Measurements from ENCODE around the gene SERINC3. TPM values are rescaled to one million over a fixed set of nuclear protein-coding genes. Genes with fewer than 3 reads are reported as not detected.

The SERINC3 gene
- total and polyA plus RNA-seq, 2 of the 8 experiments (the other 6 are each of a cell fraction or from before 2014, with no cell fraction given) = 47.2 to 66.0 TPM

DNA sequence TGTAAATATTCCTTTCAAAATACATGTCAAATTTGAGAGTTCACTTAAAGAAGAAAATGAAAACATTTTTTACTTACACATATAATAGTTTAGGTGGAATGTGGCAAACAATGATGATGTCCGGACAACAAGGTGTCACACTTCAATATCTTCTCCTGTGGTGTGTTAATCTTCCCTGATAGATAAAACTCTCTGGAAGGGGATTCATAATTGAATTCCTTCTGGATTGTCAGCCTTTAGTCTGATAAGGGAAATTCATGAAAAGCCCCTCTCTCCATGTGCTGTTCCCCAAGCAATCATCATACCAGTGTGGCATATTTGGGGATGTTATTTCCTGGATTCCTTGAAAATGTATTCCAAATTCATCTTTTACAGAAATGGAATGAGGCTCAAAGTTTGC lies 971 bp upstream of the SERINC3 start:
- H3K4me3 ChIP-seq (ENCODE audit: extremely low read depth in 1 of 4, insufficient read depth in 2 of 4, low read depth in 3 of 4, low read length in 4 of 4) = no peak overlapping the region
- no peak overlapping the region for H2BK120ac ChIP-seq (replicated peaks; ENCODE audit: low read depth, low read length)
- no peak overlapping the region; a peak in 1 of 4 replicates for H3K4me2 ChIP-seq (ENCODE audit: insufficient read depth in 1 of 2, low read depth in 2 of 2, low read length in 2 of 2)
- H2BK5ac ChIP-seq (ENCODE audit: low read depth, low read length) = no peak overlapping the region
- no peak overlapping the region for H2AK5ac ChIP-seq (ENCODE audit: low read depth, low read length)
- H4K91ac ChIP-seq (replicated peaks; ENCODE audit: insufficient read length, low read length) = no peak overlapping the region
- 0 out of 2 replicates have a peak overlapping the region, but pooled peaks have one; percentile 2 for H2AFZ ChIP-seq (ENCODE audit: low read length)
- no peaks in the 10 kb centered on the region for H3K36me3 ChIP-seq (ENCODE audit: control insufficient read depth in 2 of 4, insufficient read depth in 4 of 4, low read length in 3 of 4)
- H3K23me2 ChIP-seq (ENCODE audit: low read depth, low read length) = peaks cover 6% of the 10 kb centered on the region
- FAIRE-seq = no peak
- H4K20me1 ChIP-seq (replicated peaks in 1 of 2; ENCODE audit: control insufficient read depth in 1 of 2, insufficient read depth in 2 of 2, low read length in 2 of 2) = peaks cover 0 to 7% of the 10 kb centered on the region in 2 experiments
- DNase-seq (ENCODE audit: low read depth in 1 of 2, low spot score in 2 of 2) = no peak
- H2BK20ac ChIP-seq (ENCODE audit: low read length) = no peak overlapping the region
- H3K27me3 ChIP-seq (replicated peaks in 1 of 4; ENCODE audit: control insufficient read depth in 3 of 4, extremely low read depth in 1 of 4, insufficient read depth in 3 of 4, low read length in 3 of 4) = no peaks in the 10 kb centered on the region
- H3K56ac ChIP-seq (replicated peaks; ENCODE audit: insufficient read length, low read depth, low read length) = no peak overlapping the region
- no peak overlapping the region for H4K8ac ChIP-seq (ENCODE audit: extremely low read depth, insufficient read depth, low read length)
- TF ChIP-seq SIRT6 (IDR thresholded peaks at IDR 0.05; ENCODE audit: low read length) = no peak
- TF ChIP-seq CHD2 (IDR thresholded peaks at IDR 0.05; ENCODE audit: low read length) = no peak
- no peak for TF ChIP-seq POLR2AphosphoS5 (IDR thresholded peaks at IDR 0.05; ENCODE audit: low read depth, low read length)
- TF ChIP-seq CEBPB (IDR thresholded peaks at IDR 0.05; ENCODE audit: low read depth, low read length) = no peak
- TF ChIP-seq, protein P1, sequence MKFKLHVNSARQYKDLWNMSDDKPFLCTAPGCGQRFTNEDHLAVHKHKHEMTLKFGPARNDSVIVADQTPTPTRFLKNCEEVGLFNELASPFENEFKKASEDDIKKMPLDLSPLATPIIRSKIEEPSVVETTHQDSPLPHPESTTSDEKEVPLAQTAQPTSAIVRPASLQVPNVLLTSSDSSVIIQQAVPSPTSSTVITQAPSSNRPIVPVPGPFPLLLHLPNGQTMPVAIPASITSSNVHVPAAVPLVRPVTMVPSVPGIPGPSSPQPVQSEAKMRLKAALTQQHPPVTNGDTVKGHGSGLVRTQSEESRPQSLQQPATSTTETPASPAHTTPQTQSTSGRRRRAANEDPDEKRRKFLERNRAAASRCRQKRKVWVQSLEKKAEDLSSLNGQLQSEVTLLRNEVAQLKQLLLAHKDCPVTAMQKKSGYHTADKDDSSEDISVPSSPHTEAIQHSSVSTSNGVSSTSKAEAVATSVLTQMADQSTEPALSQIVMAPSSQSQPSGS (IDR thresholded peaks at IDR 0.05; ENCODE audit: low read length) = no peak
- no peak for TF ChIP-seq HDAC2 (IDR thresholded peaks at IDR 0.05; ENCODE audit: borderline replicate concordance in 1 of 2, low read depth in 2 of 2, low read length in 2 of 2)
- no peak for TF ChIP-seq SIN3A (conservative IDR thresholded peaks at IDR 0.05 in 1 of 2, IDR thresholded peaks at IDR 0.05 in 1 of 2; ENCODE audit: low read depth in 1 of 2, low read length in 2 of 2)
- TF ChIP-seq TCF12 (IDR thresholded peaks at IDR 0.05; ENCODE audit: low read depth, low read length) = no peak
- no peak for TF ChIP-seq JUND (IDR thresholded peaks at IDR 0.05; ENCODE audit: low read length)
- no peak for TF ChIP-seq SIX5 (IDR thresholded peaks at IDR 0.05; ENCODE audit: low read depth, low read length)
- 93% methylated on average over 1 of the region's 1 CpG; no CpG with 5 or more reads in 1 of the 2 experiments for WGBS, 2 experiments (ENCODE audit: extremely low coverage in 1 of 2, insufficient coverage in 1 of 2, insufficient read length in 1 of 2, insufficient replicate concordance in 2 of 2, low coverage in 1 of 2, low lambda C conversion rate in 2 of 2, missing lambda C conversion rate in 1 of 2)
- POLR2A ChIA-PET (ENCODE audit: partially characterized antibody) = interaction anchor here (0.6 to 1.0 kb wide), 3 partner anchors 11 to 70 kb away, joined by 3 read pairs; partner anchors contain the start of gene TTPAL
- no peak overlapping the region for H2BK15ac ChIP-seq (ENCODE audit: low read length)
- no peaks in the 10 kb centered on the region; a peak in 1 of 4 replicates for H3K9me3 ChIP-seq (ENCODE audit: insufficient read depth in 2 of 2, low read depth in 1 of 2, low read length in 1 of 2)
- no peak overlapping the region for H3K14ac ChIP-seq (ENCODE audit: insufficient read length)
- H3K79me1 ChIP-seq (ENCODE audit: low read depth, low read length) = no peaks in the 10 kb centered on the region; the same call in 1 of the 2 replicates
- H3K4ac ChIP-seq (replicated peaks; ENCODE audit: insufficient read length, low read depth, low read length) = no peak overlapping the region
- no peak overlapping the region for H3K23ac ChIP-seq (ENCODE audit: insufficient read length)
- peaks cover 7 to 28% of the 10 kb centered on the region in 2 experiments for H3K79me2 ChIP-seq (ENCODE audit: control insufficient read depth in 1 of 2, insufficient read depth in 2 of 2, low read length in 2 of 2)
- H3K4me1 ChIP-seq (replicated peaks in 1 of 4; ENCODE audit: control insufficient read depth in 3 of 4, insufficient read depth in 4 of 4, low read length in 3 of 4) = peaks cover 2 to 13% (median 5%) of the 10 kb centered on the region in 4 experiments; a peak in 4 of 7 replicates
- no peak overlapping the region for H4K5ac ChIP-seq (ENCODE audit: insufficient read length, low read depth, low read length)
- no peak overlapping the region for H3K9ac ChIP-seq (replicated peaks in 1 of 4; ENCODE audit: extremely low read depth in 1 of 4, low read depth in 3 of 4, low read length in 3 of 4)
- H3K27ac ChIP-seq (ENCODE audit: low read depth, low read length) = no peak overlapping the region
- CTCF ChIA-PET (ENCODE audit: partially characterized antibody) = interaction anchor here (0.6 to 1.8 kb wide), 3 partner anchors 12 to 87 kb away, joined by 3 to 7 read pairs (median 5); no protein-coding TSS in a partner anchor
- no peak overlapping the region for H3K18ac ChIP-seq (ENCODE audit: extremely low read depth, low read length)
- no peak overlapping the region for H2BK12ac ChIP-seq (ENCODE audit: low read depth, low read length)
